ENCODE data around the gene SMTNL1.

DNA sequence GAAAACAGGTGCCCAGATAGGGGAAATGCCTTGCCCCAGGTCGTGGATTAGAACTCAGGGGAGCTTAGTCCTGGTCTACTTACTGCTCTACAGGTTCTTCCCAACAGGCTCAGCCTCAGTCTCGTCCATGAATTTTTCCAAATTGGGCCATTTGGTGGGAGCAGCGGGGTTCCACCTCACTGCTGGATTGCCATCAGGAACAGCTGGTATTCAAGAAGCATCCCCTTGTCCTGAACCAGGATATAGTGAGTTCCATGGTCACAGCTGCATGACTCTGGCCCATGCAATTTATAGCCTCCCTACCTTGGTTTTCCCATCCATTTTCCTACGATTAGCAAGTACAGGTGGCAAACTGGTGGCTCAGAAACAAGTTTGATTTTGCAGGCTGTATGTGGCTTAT, 36.7 kb downstream of the SMTNL1 start:
- TF ChIP-seq, protein P1, sequence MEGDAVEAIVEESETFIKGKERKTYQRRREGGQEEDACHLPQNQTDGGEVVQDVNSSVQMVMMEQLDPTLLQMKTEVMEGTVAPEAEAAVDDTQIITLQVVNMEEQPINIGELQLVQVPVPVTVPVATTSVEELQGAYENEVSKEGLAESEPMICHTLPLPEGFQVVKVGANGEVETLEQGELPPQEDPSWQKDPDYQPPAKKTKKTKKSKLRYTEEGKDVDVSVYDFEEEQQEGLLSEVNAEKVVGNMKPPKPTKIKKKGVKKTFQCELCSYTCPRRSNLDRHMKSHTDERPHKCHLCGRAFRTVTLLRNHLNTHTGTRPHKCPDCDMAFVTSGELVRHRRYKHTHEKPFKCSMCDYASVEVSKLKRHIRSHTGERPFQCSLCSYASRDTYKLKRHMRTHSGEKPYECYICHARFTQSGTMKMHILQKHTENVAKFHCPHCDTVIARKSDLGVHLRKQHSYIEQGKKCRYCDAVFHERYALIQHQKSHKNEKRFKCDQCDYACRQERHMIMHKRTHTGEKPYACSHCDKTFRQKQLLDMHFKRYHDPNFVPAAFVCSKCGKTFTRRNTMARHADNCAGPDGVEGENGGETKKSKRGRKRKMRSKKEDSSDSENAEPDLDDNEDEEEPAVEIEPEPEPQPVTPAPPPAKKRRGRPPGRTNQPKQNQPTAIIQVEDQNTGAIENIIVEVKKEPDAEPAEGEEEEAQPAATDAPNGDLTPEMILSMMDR (IDR thresholded peaks at IDR 0.05), result no peak
- TF ChIP-seq, protein P2, sequence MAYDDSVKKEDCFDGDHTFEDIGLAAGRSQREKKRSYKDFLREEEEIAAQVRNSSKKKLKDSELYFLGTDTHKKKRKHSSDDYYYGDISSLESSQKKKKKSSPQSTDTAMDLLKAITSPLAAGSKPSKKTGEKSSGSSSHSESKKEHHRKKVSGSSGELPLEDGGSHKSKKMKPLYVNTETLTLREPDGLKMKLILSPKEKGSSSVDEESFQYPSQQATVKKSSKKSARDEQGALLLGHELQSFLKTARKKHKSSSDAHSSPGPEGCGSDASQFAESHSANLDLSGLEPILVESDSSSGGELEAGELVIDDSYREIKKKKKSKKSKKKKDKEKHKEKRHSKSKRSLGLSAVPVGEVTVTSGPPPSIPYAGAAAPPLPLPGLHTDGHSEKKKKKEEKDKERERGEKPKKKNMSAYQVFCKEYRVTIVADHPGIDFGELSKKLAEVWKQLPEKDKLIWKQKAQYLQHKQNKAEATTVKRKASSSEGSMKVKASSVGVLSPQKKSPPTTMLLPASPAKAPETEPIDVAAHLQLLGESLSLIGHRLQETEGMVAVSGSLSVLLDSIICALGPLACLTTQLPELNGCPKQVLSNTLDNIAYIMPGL (CRISPR knock-in tag; IDR thresholded peaks at IDR 0.05), result no peak
- TF ChIP-seq, protein P3, sequence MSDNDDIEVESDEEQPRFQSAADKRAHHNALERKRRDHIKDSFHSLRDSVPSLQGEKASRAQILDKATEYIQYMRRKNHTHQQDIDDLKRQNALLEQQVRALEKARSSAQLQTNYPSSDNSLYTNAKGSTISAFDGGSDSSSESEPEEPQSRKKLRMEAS (CRISPR knock-in tag; IDR thresholded peaks at IDR 0.05), result no peak
- TF ChIP-seq NR2C2 (CRISPR knock-in tag; IDR thresholded peaks at IDR 0.05) (no peak), USF1 (CRISPR knock-in tag; IDR thresholded peaks at IDR 0.05) (no peak), ZNF121 (CRISPR knock-in tag; IDR thresholded peaks at IDR 0.05) (no peak)

All from WTC11 (cell line).